Heart left ventricle (tissue), 13 donors: Measurements from ENCODE around the gene AKR1C3.

Experiments
- POLR2A ChIP-seq, 2 donors: fragments of 450-650 bp; IDR thresholded peaks; one replicate each; pipeline ENCODE4 v1.6.1; 2017; ENCODE audit warnings: antibody characterized with exemption in 2 of 2, mild to moderate bottlenecking in 2 of 2, moderate library complexity in 2 of 2
- TF ChIP-seq, protein P1 (sequence below), 12 donors: fragments of 200-600 bp; sonication (generic) in 4 of 12; IDR thresholded peaks; one replicate each; pipeline versions ENCODE4 v1.5.0 to v1.8.0; 2018 to 2022; ENCODE audit warnings: antibody characterized with exemption in 12 of 12, mild to moderate bottlenecking in 5 of 12
- donor health status: ischemic (EF 13 %, LVEDD 7.1; RV severe dilation, severe dysfunction).
- donor health status: DM: no; HTN: yes; CAD: no.
- donor health status: DM: no; HTN: no; CAD: no.
- donor health status: ischemic (EF 25% LVEDD 6.9; RV normal size, moderate dysfunction).
- donor health status: ischemic (EF 25% LVEDD 5.7; RV mildly dilated, moderate dysfunction).
- donor health status: ischemic (EF 35%, LVEDD 5.7; RV mildly dilated, moderate dysfunction).
- donor health status: nonischemic (EF 11% LVEDD 7.7; RV severe dilation, severe dysfunction).
- donor health status: DM: yes; HTN: yes; CAD: no.
- donor health status: PGD.
- donor health status: ischemic (EF 29% LVEDD 5.4; RV normal size, mild dysfunction).
- donor health status: nonischemic (EF 23%, LVEDD 6.1; RV moderate dilation, normal function).

- no peak for TF ChIP-seq POLR2A (IDR thresholded peaks at IDR 0.05)
- TF ChIP-seq, protein P1, sequence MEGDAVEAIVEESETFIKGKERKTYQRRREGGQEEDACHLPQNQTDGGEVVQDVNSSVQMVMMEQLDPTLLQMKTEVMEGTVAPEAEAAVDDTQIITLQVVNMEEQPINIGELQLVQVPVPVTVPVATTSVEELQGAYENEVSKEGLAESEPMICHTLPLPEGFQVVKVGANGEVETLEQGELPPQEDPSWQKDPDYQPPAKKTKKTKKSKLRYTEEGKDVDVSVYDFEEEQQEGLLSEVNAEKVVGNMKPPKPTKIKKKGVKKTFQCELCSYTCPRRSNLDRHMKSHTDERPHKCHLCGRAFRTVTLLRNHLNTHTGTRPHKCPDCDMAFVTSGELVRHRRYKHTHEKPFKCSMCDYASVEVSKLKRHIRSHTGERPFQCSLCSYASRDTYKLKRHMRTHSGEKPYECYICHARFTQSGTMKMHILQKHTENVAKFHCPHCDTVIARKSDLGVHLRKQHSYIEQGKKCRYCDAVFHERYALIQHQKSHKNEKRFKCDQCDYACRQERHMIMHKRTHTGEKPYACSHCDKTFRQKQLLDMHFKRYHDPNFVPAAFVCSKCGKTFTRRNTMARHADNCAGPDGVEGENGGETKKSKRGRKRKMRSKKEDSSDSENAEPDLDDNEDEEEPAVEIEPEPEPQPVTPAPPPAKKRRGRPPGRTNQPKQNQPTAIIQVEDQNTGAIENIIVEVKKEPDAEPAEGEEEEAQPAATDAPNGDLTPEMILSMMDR (IDR thresholded peaks at IDR 0.05), result no peak
Measured at GRCh38 chr10:5107860-5108526, 13.8 kb downstream of the AKR1C3 start.
